Hippocampal formation (tissue), 2 donors: ENCODE measurements around the gene TP53AIP1.

Experiments
- DNase-seq, 2 donors: peaks; one replicate each; lab custom pipeline; 2025; lab: John Stamatoyannopoulos, UW

Gene TP53AIP1

DNA sequence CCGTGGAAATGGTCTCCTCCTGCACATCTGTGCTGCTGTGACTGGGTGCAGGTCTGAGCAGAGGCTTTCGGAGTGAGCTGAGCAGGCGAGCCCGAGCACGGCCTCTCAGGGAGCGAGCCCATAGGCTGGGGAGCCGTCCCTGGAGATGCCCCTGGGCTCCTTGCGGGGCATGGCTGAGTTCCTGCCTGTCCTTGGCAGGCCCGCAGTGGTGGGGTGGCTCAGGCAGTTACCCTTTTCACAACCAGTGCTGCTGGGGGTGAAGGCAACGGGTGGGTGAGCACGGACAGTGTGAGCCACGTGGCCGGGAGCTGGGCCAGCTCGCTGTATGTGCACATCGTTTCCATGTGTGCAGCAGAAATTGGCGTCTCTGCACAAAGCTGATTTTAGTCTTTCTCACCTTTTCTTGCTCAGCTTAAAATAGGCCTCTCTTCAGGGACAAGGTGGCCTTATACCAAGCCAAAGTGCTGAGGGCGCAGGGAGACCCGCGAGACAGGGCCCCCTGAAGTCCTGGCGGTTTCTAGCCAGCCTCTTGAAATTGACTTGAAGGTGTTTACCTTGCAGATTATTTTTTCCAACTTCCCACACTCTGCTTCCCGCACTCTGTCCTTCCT is at the start of gene TP53AIP1:
Gene TP53AIP1 (minus strand): TSS at position 55 of the 611 bp plus-strand sequence. CDS start 5,053 bp downstream, outside the sequence.
- DNase-seq = no peak

- DNase-seq = no peak
These were observed 45.7 kb upstream of the TP53AIP1 start for GRCh38 chr11:128988242-128988970.

DNA sequence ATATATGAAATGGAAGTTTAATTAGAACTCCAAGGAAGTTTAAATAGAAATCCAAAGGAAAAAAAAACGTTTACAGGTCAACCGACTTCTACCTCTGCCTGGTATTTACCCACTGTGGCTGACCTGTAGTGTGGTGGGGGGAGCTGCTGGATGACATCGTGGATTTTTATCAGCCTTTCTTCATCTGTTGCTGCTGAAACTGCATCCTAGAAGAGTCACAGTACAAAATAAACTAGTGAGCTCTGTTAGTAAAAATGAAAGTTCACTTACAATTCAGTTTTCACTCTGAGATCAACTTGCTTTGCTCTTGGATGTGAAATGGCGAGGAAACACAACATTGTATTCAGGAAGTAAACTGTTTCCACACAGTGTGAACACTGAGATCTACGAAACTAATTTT is 43.2 kb upstream of the TP53AIP1 start:
- no peak for DNase-seq

GRCh38 chr11:128983023-128983422 is 40.4 kb upstream of the TP53AIP1 start:
- DNase-seq = no peak

DNA sequence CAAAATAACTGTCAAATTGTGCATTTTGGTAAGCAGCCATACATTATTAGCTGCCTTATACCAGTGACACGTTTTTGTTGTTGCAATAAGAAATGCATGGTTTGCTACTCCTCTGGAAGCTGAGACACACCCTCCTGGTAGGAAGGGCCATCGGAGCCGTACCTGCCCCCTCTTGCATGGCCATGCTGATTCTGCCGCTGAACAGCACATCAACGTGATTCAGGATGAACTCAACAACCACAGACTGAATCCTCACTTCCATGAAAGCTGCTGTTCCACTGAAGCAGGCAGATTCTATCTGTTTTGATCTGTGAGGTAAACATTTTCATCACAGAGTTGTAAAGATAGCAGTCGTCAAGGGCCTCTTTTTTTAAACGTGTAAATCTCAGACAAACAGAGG is 38.6 kb upstream of the TP53AIP1 start:
- no peak for DNase-seq

GRCh38 chr11:128970598-128971190 is 28.0 kb upstream of the TP53AIP1 start:
- no peak for DNase-seq

DNA sequence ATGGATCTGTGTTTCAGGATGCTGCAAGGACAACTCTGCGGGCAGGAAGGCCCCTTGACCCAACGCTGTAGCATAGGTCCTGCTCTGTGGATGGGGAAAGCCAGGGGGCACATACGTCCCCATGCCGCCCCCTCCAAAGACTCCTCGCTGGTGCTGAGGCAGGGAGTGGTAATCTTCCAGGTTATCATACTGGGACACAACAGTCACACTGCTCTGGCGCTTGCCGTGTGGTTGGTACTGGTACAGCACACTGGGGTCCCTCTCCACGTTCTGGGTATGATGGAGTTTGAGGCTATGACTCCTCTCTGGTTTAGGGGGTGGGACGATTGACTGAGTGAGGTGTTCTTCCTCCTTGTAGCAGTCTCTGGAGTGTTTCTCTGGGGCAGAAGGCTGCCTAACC is 26.2 kb upstream of the TP53AIP1 start:
- no peak for DNase-seq

GRCh38 chr11:128967578-128967977 is 24.9 kb upstream of the TP53AIP1 start:
- no peak for DNase-seq

GRCh38 chr11:128965485-128965884 is 22.8 kb upstream of the TP53AIP1 start:
- DNase-seq = no peak

GRCh38 chr11:128964463-128964930 is 21.8 kb upstream of the TP53AIP1 start:
- no peak for DNase-seq

GRCh38 chr11:128963744-128964325 is 21.2 kb upstream of the TP53AIP1 start:
- DNase-seq = peak in 1 of 2 donors; percentile 63

DNA sequence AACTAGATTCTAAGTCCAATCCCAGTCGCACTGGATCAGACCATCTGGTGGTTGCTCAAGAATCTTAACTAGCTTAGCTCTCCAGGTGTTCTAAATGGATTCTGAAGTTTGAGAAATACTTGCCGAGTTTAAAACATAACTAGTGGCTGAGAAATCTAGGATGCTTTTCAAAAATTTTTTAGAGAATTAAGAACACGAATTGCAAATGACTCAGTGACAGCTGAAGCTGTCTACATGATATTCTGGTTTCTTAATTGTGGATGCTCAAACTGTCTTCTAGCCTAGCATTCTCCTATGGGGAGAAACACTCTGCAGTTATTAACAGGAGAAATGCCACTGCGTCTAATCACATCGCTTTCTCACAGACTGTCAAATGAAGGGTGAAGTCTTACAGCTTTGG is 20.2 kb upstream of the TP53AIP1 start:
- DNase-seq = no peak

DNA sequence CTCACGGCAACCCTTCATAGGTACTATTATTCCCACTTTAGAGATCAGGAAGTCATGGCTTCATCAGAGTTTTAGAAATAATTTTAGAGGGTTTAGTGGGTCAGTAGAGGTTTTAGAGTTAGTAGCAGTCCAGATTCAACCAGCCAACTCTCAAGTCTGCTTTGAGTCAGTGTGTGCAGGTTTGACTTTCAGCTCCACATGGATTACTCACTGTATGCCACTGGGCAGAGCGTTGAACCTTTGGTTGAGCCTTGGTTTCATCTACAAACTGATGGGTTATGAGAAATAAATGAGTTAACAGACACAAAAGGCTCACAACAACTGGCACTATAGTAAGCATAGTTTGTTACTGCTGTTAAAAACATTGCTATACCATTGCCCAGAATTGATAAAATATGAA is 19.0 kb upstream of the TP53AIP1 start:
- DNase-seq = no peak

DNA sequence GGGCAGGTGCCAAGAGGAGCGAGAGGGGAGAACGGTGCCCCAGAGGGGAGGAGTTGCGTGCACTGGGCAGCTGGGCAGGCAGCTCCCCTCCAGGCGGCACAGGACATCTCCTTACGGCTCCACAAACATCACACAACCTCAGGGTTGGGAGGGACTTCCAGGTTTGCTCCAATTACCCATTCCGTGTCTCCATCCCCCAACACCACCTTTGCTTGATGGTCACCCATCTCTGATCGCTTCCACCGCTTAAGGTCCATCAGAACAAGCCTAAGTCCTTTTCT is 14.5 kb upstream of the TP53AIP1 start:
- DNase-seq = no peak

DNA sequence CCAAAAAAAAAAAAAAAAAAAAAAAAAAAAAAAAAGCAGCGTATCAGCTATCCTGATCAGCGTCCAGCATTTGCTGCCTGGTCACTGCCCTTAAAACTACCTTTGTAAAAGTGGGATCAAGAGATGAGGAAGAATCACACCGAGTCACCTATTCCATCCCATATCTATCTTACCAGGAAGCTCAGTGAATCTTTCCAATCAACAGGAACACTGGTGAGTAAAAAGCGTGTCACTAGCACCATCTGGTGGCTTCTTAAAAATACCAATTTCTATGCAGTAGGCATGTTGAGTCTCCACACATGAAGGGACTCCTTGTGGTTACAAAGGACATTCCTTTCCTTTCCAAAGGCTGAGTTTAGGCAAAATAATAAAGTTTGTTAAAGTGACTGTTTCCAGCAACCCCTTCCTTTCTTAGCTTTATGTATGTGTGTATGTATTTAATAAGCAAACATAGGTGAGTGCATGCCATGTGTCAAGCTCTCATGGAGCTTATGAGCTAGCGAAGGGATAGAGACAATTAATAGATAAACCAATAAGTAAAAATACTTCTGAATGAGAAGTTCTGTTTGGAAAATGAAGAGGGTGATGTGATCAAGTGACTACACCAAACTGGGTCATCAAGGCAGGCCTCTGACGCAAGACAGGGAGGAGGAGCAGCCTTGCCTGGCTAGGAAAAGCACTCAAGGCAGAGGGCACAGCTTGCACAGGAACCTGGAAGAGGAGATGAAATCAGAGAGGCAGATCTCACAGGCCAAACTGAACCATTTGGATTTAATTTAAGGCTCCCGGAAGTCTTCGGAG is 13.9 kb upstream of the TP53AIP1 start:
- DNase-seq = peak in 1 of 2 donors; percentile 45

DNA sequence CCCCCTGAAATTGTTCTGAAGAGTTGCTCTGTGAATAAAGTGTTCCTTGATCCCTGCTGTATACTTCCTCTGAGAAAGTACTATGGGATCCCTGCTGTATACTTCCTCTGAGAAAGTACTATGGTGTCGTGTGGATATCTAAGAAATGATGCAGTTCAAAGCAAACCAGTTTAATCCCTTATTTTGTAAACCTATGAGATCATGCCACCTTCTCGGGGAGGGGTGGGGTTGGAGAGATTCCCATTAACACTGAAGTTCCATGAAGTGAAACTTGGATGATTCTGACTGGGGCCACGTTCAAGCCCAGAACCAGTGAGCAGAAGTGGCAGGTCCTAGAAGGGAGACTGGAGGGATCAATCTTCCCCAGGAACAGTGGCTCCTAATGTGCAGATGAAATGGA is 13.0 kb upstream of the TP53AIP1 start:
- no peak for DNase-seq

- DNase-seq = no peak
These were observed 10.5 kb upstream of the TP53AIP1 start for GRCh38 chr11:128953151-128953550.

GRCh38 chr11:128949791-128950454 is 7.3 kb upstream of the TP53AIP1 start:
- DNase-seq = no peak

- DNase-seq = no peak
These were observed 5.9 kb upstream of the TP53AIP1 start for GRCh38 chr11:128948583-128948982.

DNA sequence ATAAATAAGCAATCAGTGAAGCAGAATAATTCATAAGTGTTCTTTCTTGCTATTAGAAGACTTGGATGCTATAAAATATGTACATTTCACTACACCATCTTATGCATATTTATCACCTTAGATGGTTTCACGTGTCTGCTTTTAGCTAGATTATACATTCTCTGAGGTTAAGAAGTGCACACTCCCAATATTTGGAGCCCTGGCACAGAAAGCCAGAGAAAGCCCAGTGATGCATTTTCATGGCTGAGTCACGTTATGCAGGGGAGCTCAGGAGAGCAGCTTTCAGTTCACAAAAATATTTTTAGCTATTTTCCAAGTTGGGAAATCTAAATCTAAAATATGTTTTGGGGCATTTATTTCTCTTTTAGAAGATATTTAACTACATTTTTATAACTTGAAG is 5.1 kb upstream of the TP53AIP1 start:
- DNase-seq = no peak

DNA sequence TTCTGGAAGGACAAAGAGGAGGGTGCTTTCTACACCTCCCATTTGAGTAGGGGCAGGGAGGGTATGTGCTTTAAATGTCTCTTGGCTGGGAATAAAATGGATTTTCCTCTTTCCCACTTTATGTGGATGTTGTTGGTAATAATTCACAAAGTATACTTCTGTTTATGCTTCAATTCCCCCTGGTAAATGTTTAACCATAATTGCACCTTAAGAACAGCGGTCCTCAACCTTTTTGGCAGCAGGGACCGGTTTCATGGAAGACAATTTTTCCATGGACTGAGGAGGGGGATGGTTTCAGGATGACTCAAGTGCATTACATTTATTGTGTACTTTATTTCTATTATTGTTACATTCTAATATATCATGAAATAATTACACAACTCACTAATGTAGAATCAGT is 4.0 kb upstream of the TP53AIP1 start:
- no peak for DNase-seq
